PC-3 (cell line): ENCODE results near the gene CLIP1.
"Not testable (repeated sequence)": the region's sequence is repeated elsewhere in the genome, so short reads cannot be mapped to it uniquely, and the experiment has no call there.

Source experiments
- EZH2 ChIP-seq: fragments of 300-600 bp; sonication (generic); IDR thresholded peaks from one replicate; pipeline ENCODE4 v1.6.1; 2017; ENCODE audit warnings: antibody characterized with exemption, mild to moderate bottlenecking, low read length; ENCODE audit not compliant: unreplicated experiment
- TF ChIP-seq, protein P1 (sequence below): fragments of 300-600 bp; sonication (generic); conservative IDR thresholded peaks from 2 replicates; pipeline ENCODE4 v1.5.1; 2017; ENCODE audit warnings: antibody characterized with exemption, low read depth, mild to moderate bottlenecking, low read length

GRCh38 chr12:122397981-122398380, 24.5 kb downstream of the CLIP1 start:
- TF ChIP-seq, protein P1, sequence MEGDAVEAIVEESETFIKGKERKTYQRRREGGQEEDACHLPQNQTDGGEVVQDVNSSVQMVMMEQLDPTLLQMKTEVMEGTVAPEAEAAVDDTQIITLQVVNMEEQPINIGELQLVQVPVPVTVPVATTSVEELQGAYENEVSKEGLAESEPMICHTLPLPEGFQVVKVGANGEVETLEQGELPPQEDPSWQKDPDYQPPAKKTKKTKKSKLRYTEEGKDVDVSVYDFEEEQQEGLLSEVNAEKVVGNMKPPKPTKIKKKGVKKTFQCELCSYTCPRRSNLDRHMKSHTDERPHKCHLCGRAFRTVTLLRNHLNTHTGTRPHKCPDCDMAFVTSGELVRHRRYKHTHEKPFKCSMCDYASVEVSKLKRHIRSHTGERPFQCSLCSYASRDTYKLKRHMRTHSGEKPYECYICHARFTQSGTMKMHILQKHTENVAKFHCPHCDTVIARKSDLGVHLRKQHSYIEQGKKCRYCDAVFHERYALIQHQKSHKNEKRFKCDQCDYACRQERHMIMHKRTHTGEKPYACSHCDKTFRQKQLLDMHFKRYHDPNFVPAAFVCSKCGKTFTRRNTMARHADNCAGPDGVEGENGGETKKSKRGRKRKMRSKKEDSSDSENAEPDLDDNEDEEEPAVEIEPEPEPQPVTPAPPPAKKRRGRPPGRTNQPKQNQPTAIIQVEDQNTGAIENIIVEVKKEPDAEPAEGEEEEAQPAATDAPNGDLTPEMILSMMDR: not testable (repeated sequence)
- not testable (repeated sequence) for TF ChIP-seq EZH2
